Activated CD8-positive, alpha-beta memory T cell treated with anti-CD3 and anti-CD28 coated beads for 24 hours (primary cell): Measurements from ENCODE around the gene CDK17.
"Not testable (repeated sequence)": the region's sequence is repeated elsewhere in the genome, so short reads cannot be mapped to it uniquely, and the experiment has no call there.

Experiments used
- DNase-seq: peaks from one replicate; pipeline ENCODE4 v3.0.0-alpha.2; 2020

The CDK17 gene

GRCh38 chr12:96416033-96416799, 16.0 kb upstream of the CDK17 start:
- DNase-seq: no peak

- no peak for DNase-seq
Observed at GRCh38 chr12:96414637-96415036, 14.4 kb upstream of the CDK17 start.

DNA sequence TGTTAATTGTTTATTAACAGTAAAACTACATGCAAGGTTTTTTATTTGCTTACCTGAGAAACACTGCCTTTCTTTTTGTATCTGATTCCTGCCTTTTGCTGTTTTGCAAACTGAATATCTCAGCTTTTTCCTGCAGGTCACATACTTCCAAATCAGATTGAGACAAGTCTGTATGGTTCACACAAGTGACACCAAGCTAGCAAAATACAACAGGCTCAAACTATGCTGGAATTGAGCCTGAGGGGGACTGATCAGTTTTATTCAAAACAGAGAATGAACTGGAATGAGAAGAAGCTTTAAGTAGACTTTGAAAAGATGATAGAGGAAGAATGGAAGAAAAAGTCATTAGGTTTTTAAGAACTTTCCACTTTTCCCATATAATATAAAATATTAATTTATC, 12.2 kb upstream of the CDK17 start:
- DNase-seq: no peak

GRCh38 chr12:96409731-96410130, 9.5 kb upstream of the CDK17 start:
- no peak for DNase-seq

- DNase-seq: no peak
Observed at GRCh38 chr12:96408993-96409392, 8.8 kb upstream of the CDK17 start.

- not testable (repeated sequence) for DNase-seq
Observed at GRCh38 chr12:96407429-96408097, 7.3 kb upstream of the CDK17 start.

DNA sequence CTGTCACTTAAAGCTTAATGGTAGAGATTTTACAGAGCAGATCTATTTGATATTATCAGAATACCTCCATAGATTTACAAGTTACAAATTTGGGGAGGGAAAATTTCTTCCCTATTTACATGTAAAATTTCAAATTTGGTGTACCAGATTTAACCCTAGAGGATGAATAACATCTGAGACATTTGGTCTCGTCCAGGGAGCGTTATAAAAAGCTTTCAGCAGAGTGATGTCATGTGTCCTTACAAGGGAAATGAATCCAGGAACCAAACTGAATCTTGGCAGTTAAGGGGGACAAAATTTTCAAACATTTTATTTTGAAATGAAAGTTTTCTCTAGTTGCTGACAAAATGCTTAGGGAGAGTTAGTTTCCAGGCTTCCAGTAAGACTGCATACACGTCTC, 4.5 kb upstream of the CDK17 start:
- DNase-seq: no peak

DNA sequence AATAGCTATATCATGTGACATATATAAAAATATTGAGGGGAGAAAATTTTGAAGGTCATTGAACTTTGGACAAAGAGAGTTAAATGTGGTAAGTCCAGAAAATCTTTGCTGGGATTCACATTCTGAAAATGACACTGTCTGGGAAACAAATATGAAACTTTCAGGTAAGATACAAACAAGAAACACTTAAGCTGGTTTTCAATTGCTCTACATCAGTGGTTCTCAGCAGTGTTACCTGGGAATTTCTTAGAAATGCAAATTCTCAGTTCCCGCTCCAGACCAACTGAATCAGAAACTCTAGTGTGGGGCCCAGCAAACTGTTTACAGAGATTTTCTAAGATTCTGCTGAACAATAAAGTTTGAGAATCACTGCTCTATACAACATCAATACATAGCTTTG, 3.6 kb upstream of the CDK17 start:
- DNase-seq: no peak

DNA sequence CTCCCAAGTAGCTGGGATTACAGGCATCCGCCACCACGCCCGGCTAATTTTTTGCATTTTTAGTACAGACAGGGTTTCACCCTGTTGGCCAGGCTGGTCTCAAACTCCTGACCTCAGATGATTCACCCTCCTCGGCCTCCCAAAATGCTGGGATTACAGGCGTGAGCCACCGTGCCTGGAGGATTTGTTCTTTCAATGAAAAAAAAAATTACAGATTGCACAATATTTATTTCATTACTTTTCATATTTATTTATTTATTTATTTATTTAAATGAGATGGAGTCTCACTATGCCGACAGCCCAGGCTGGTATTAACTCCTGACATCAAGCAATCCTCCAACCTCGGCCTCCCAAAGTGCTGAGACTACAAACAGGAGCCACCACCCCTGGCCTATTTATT, 2.3 kb upstream of the CDK17 start:
- not testable (repeated sequence) for DNase-seq

DNA sequence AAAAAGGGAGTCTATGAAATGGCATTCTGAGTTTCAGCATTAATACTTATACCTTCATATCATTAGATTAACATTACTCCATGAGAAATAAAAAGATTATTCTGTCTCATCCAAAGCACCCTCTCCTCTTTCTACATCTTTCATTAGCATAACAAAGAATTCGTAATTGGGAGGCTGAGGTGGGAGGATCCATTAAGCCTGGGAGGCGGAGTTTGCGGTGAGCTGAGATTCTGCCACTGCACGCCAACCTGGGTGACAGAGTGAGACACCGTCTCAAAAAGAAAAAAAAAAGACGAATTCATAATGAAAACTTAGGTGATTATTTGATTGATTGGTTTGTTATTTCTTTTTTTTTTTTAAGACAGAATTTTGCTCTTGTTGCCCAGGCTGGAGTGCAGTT, 1.8 kb upstream of the CDK17 start:
- DNase-seq: no peak

DNA sequence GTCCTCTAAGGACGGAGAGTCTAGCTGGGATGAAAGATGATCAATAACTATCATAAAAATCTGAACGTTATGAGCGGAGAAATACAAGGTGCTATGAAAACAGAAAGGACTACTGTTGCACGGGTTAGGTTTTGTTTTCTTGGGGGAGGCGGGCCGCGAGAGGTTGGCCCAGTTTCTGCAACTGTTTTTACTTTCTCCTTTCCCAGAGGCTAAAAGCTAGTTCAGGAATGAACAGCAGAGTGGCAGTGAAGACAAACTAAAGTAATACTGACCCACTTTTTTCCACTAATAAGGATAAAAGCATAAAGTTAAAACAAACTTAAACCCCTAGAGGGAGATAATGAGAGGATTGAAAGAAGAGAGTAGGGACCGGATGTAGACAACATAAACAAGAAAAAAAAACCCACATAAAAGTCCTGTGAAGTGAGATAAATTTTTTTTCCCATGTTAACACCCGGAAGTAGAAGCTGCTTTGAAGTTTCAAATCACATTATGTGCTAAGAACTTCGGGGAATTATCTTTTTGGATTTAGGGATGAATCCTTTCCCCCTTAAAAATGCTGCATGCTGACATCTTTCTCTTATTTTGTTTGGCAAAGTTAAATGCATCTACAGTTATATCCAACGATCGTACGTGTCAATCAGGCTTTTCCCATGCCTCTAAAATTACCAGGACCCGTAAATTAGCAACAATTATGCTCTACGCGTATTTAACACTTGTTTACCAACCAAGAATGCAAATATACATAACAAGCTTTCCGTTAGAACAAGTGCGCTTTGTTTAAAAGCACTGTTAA, 1.0 kb upstream of the CDK17 start:
- peak; percentile 64 for DNase-seq

DNA sequence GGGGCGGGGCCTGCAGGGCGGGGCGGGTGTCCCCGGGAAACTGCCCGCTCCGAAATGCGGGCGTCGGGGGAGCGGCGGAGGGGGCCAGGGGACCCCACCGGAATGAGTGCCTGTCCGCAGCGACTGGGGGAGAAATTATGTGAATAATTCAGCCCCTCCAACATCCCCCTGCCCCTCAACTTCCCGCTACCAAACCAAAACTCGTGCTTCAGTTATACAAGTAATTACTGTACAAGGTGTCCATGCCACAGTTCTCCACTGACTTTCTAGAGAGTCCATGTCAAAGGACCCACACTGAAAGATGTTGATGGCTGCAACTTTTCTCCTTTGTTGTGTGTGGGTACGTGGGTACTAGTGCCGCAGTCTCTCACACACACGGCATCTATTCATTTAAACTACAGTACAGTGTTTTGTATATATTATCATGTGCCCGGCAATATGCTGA, 414 bp upstream of the CDK17 start:
- DNase-seq: no peak

DNA sequence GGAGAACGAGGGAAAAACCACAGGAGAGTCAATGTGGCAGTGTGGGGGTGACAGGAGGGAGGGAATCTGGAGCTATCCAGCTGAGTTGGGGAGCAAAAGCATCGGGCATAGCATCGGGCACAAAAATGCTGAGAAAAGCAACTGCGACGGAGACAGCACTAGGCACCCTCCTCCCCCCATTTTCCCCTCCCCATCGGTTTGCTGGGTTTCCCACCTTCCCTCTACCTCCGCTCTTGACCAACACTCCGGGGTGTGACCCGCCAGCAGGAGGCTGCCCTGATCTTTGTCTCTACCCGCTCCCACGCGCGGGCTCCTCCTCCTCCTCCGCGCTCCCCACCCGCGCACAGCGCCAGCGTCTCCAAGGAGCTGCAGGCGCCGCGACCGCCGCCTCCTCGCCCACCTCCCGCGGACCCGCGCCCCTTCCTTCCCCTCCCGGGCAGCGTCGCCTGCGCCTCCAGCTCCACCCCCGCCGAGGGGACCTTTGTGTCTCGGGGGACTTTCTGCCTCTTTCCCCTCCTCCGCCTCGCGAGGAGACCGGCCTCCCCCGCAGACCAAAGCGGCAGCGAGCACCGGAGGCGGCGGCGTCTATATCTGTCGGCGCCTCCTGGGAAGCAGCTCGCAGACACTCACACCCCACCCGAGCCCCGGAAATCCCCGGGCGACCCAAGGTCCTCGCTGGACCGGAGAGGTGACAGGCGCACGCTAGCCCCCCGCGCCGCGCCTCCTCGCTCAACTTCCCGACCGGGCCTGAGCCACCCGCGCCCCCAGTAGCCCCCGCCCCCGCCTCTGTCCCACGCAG, 920 bp downstream of the CDK17 start:
- peak; percentile 89 for DNase-seq

- DNase-seq: no peak
Observed at GRCh38 chr12:96398424-96399119, 1.7 kb downstream of the CDK17 start.

DNA sequence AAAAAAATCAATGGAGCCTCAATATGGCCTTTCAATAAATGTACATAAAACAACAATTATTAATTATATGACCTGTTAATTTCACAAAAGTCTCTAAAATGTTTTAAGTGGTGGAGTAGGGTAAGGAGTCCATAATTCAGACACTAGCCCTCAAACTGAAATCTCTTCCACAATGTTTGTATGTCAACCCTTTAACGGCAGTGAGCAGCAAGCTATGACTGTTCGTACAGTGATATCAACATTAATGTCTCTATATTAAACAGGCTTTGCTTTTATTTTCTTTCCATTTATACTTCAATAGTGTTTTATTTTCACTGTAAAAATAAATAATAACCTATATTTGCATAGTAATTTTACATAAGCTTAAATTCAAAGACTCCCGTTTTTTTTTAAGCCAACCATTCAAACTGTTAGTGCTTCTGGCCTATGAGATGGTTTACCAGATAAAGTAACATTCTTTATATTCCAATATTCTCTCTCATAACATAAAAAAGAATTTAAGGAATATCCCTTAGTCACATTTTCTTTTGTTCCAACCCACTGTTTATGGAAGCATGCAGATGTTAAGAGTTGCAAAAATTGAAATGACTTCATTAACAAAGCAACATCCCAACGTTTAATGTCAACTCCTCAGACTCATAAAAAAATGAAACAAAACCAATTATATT, 2.3 kb downstream of the CDK17 start:
- no peak for DNase-seq

DNA sequence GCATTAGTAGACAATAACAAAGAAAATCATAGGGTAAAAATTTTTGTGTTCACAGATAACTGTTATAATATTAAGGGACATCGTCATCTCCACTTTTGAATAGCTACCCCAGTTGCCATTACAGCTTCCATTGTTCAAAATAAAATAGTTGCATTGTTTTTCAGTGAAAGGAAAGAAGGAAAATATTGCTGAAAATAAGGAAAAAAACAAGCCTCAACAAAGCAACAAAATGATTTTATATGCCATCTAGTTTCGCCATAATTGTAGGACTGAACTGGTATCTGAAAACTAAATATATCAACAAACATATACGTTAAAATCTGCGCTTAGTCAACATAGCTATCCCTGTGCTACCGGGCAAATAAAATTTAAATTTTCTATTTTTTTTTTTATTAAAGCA, 3.3 kb downstream of the CDK17 start:
- no peak for DNase-seq

- no peak for DNase-seq
Observed at GRCh38 chr12:96396209-96396608, 4.0 kb downstream of the CDK17 start.

GRCh38 chr12:96395236-96395635, 5.0 kb downstream of the CDK17 start:
- DNase-seq: no peak

GRCh38 chr12:96393229-96393628, 7.0 kb downstream of the CDK17 start:
- not testable (repeated sequence) for DNase-seq

- no peak for DNase-seq
Observed at GRCh38 chr12:96392397-96392796, 7.8 kb downstream of the CDK17 start.

DNA sequence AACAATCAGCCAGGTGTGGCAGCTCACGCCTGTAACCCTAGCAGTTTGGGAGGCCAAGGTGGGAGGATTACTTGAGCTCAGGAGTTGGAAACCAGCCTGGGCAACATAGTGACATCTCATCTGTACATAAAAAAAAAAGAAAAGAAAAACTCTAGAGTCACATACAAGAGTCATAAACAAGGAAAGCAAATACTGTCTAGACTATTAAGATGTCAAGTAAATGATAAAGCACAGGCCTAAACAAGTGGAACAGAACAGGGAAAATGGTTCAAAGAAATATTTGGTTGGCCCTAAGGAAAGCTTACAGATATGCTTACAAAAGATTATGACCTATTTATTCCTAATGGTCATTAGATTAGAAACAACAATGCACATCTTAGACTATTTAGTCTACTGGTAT, 12.3 kb downstream of the CDK17 start:
- no peak for DNase-seq

GRCh38 chr12:96386794-96387193, 13.4 kb downstream of the CDK17 start:
- DNase-seq: no peak
